Heart left ventricle (tissue), 16 donors: ENCODE results near the gene ACTL7B. TPM values are rescaled to one million over a fixed set of nuclear protein-coding genes. Genes with fewer than 3 reads are reported as not detected.

ENCODE experiments used
- ATAC-seq, 4 donors: fragments of 200-7000 bp; cut with Tn5 transposase; one replicate each; pipeline ENCODE4 v1.9.1; 2020 to 2022; ENCODE audit warnings: moderate library complexity in 4 of 4, mild to moderate bottlenecking in 3 of 4, moderate number of reproducible peaks in 1 of 4
- DNase-seq, 5 donors: peaks; one replicate each; pipeline ENCODE4 v3.0.0-alpha.2; 2020
- H3K27ac ChIP-seq, 12 donors: fragments of 200-600 bp; sonication (generic) in 4 of 12; one replicate each; pipeline versions ENCODE4 v1.5.0 to v1.8.0; 2016 to 2022; ENCODE audit warnings: mild to moderate bottlenecking in 2 of 12
- H3K27me3 ChIP-seq, 9 donors: fragments of 200-600 bp; sonication (generic) in 2 of 9; one replicate each; pipeline versions ENCODE4 v1.5.1 to v1.8.0; 2016 to 2022; ENCODE audit warnings: mild to moderate bottlenecking in 3 of 9
- H3K36me3 ChIP-seq, 9 donors: fragments of 200-600 bp; sonication (generic) in 2 of 9; one replicate each; pipeline versions ENCODE4 v1.5.0 to v1.8.0; 2018 to 2022; ENCODE audit warnings: mild to moderate bottlenecking in 2 of 9
- H3K4me1 ChIP-seq, 12 donors: fragments of 200-600 bp; sonication (generic) in 4 of 12; one replicate each; pipeline versions ENCODE4 v1.5.0 to v1.8.0; 2016 to 2022; ENCODE audit warnings: mild to moderate bottlenecking in 3 of 12
- H3K4me3 ChIP-seq, 12 donors: fragments of 200-600 bp; sonication (generic) in 4 of 12; one replicate each; pipeline versions ENCODE4 v1.5.0 to v1.8.0; 2017 to 2022; ENCODE audit warnings: mild to moderate bottlenecking in 9 of 12, moderate library complexity in 4 of 12
- H3K9me3 ChIP-seq, 12 donors: fragments of 200-600 bp; sonication (generic) in 4 of 12; one replicate each; pipeline versions ENCODE4 v1.5.0 to v1.8.0; 2016 to 2022; ENCODE audit warnings: mild to moderate bottlenecking in 1 of 12
- POLR2A ChIP-seq, 2 donors: fragments of 450-650 bp; IDR thresholded peaks; one replicate each; pipeline ENCODE4 v1.6.1; 2017; ENCODE audit warnings: antibody characterized with exemption in 2 of 2, mild to moderate bottlenecking in 2 of 2, moderate library complexity in 2 of 2
- WGBS, 4 donors: extraction: QIAGEN DNeasy Blood & Tissue Kit in 2 of 4; methylation state at CpG; one replicate each; pipeline versions ENCODE4 v1.1.5 to v1.1.7; 2013 to 2018; 5-methylcytosine and 5-hydroxymethylcytosine counted together
- intact Hi-C, 10 donors: fragments of 100-400 bp; cut with DNase I; formaldehyde crosslinking; loops; one replicate each; pipeline versions ENCODE4 v1.11.1 to v1.14.2; 2022
- polyA plus RNA-seq, 2 donors: library from polyadenylated mRNA; stranded (reverse); fragments of 200-250 nt; gene quantifications; one replicate each; pipeline ENCODE4 v1.2.3, GENCODE V29; 2013
- total RNA-seq, 9 donors: library from RNA; depleted of rRNA in 2 of 9; stranded (reverse); fragments of >200 nt in 2 of 9; fragmentation: NEBNext Ultra II Directional in 3 of 9; extraction: Animal tissue kit (Norgen Biotek cat#: 25700) in 3 of 9; gene quantifications; one replicate each; pipeline versions ENCODE4 v1.1.0 to v1.2.4, GENCODE V29; 2016 to 2023
- TF ChIP-seq, protein P1 (sequence below), 12 donors: fragments of 200-600 bp; sonication (generic) in 4 of 12; IDR thresholded peaks; one replicate each; pipeline versions ENCODE4 v1.5.0 to v1.8.0; 2018 to 2022; ENCODE audit warnings: antibody characterized with exemption in 12 of 12, mild to moderate bottlenecking in 5 of 12
- donor health status: ischemic (EF 13 %, LVEDD 7.1; RV severe dilation, severe dysfunction).
- donor health status: healthy with polysubstance abuse.
- donor health status: DM: no; HTN: yes; CAD: no.
- donor health status: DM: no; HTN: no; CAD: no.
- donor health status: ischemic (EF 25% LVEDD 6.9; RV normal size, moderate dysfunction).
- donor health status: ischemic (EF 25% LVEDD 5.7; RV mildly dilated, moderate dysfunction).
- donor health status: healthy.
- donor health status: DM: yes; HTN: yes; CAD: no.
- donor health status: ischemic (EF 35%, LVEDD 5.7; RV mildly dilated, moderate dysfunction).
- donor health status: nonischemic (EF 11% LVEDD 7.7; RV severe dilation, severe dysfunction).
- donor health status: DM: yes; HTN: yes; CAD: no.
- donor health status: PGD.
- donor health status: ischemic (EF 29% LVEDD 5.4; RV normal size, mild dysfunction).
- donor health status: nonischemic (EF 23%, LVEDD 6.1; RV moderate dilation, normal function).

ACTL7B gene
- total and polyA plus RNA-seq, 11 donors = not detected

- Histone ChIP-seq H3K36me3 (no peaks in the 10 kb centered on the region), H3K4me1 (no peaks in the 10 kb centered on the region), H3K27ac (no peak overlapping the region), H3K4me3 (no peak overlapping the region), H3K9me3 (no peaks in the 10 kb centered on the region), H3K27me3 (no peaks in the 10 kb centered on the region)
- DNase-seq = no peak
- intact Hi-C loops = no loop called here
- 92 to 97% (median 93%) methylated on average over 32 to 59 of the region's 59 CpGs for WGBS, 4 donors
- no peak for TF ChIP-seq POLR2A (IDR thresholded peaks at IDR 0.05)
- TF ChIP-seq, protein P1, sequence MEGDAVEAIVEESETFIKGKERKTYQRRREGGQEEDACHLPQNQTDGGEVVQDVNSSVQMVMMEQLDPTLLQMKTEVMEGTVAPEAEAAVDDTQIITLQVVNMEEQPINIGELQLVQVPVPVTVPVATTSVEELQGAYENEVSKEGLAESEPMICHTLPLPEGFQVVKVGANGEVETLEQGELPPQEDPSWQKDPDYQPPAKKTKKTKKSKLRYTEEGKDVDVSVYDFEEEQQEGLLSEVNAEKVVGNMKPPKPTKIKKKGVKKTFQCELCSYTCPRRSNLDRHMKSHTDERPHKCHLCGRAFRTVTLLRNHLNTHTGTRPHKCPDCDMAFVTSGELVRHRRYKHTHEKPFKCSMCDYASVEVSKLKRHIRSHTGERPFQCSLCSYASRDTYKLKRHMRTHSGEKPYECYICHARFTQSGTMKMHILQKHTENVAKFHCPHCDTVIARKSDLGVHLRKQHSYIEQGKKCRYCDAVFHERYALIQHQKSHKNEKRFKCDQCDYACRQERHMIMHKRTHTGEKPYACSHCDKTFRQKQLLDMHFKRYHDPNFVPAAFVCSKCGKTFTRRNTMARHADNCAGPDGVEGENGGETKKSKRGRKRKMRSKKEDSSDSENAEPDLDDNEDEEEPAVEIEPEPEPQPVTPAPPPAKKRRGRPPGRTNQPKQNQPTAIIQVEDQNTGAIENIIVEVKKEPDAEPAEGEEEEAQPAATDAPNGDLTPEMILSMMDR (IDR thresholded peaks at IDR 0.05) = no peak
- ATAC-seq = peak in 1 of 4 donors; percentile 19
Measured at GRCh38 chr9:108854641-108855528, 901 bp downstream of the ACTL7B start.

DNA sequence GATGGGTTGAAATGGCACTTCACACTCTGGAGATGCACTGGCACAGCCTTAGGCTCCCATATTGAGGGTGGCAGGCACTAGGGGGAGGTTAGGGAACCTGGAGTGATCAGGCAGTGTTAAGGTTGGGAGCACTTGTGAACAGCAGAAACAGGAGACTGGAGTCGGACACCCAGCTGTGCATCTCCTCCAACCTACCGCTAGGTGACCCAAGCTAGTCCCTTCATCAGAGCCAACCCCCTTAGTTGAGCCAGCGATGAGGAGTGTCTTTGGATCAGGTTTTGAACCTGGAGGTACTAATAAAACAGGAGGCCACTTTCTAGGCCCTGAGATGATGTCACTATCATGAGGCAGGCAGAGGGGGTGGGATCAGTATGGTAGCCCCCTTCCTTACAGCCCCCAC is 1.7 kb downstream of the ACTL7B start:
- DNase-seq = no peak
- no peaks in the 10 kb centered on the region for H3K27me3 ChIP-seq
- intact Hi-C loops = no loop called here
- H3K9me3 ChIP-seq = no peaks in the 10 kb centered on the region
- H3K27ac ChIP-seq = no peak overlapping the region
- no peak overlapping the region for H3K4me3 ChIP-seq
- 86 to 93% (median 92%) methylated on average over 3 of the region's 3 CpGs for WGBS, 4 donors
- TF ChIP-seq, protein P1 (IDR thresholded peaks at IDR 0.05) = no peak
- no peak for TF ChIP-seq POLR2A (IDR thresholded peaks at IDR 0.05)
- ATAC-seq = no peak
- no peaks in the 10 kb centered on the region for H3K4me1 ChIP-seq
- H3K36me3 ChIP-seq = no peaks in the 10 kb centered on the region

GRCh38 chr9:108852079-108852478 is 3.7 kb downstream of the ACTL7B start:
- no peaks in the 10 kb centered on the region for H3K4me1 ChIP-seq
- no peak overlapping the region for H3K27ac ChIP-seq
- no peaks in the 10 kb centered on the region for H3K9me3 ChIP-seq
- no peaks in the 10 kb centered on the region for H3K36me3 ChIP-seq
- no peaks in the 10 kb centered on the region for H3K27me3 ChIP-seq
- DNase-seq (no peak), ATAC-seq (no peak)
- 14 to 46% (median 22%) methylated on average over 1 of the region's 1 CpG for WGBS, 4 donors
- intact Hi-C loops = no loop called here
- no peak for TF ChIP-seq POLR2A (IDR thresholded peaks at IDR 0.05)
- TF ChIP-seq, protein P1 (IDR thresholded peaks at IDR 0.05) = no peak
- H3K4me3 ChIP-seq = no peak overlapping the region

- ATAC-seq (no peak), DNase-seq (no peak)
- no peak overlapping the region for H3K27ac ChIP-seq
- no peaks in the 10 kb centered on the region for H3K9me3 ChIP-seq
- no peaks in the 10 kb centered on the region for H3K36me3 ChIP-seq
- H3K27me3 ChIP-seq = no peaks in the 10 kb centered on the region
- H3K4me1 ChIP-seq = no peaks in the 10 kb centered on the region
- H3K4me3 ChIP-seq = no peak overlapping the region
- WGBS, 4 donors = 79 to 95% (median 86%) methylated on average over 3 of the region's 3 CpGs
- intact Hi-C loops = no loop called here
- no peak for TF ChIP-seq POLR2A (IDR thresholded peaks at IDR 0.05)
- TF ChIP-seq, protein P1 (IDR thresholded peaks at IDR 0.05) = no peak
Measured at GRCh38 chr9:108851138-108851537, 4.6 kb downstream of the ACTL7B start.
